NCI-H2107 treated with DMSO at 0.1 percent for 48 hours (cell line): ENCODE data around the gene FAM72A.
"Not testable (repeated sequence)": the region's sequence is repeated elsewhere in the genome, so short reads cannot be mapped to it uniquely, and the experiment has no call there.

ENCODE experiments used
- DNase-seq: peaks from one replicate; lab custom pipeline; 2025; ENCODE audit not compliant: unreplicated experiment; lab: John Stamatoyannopoulos, UW

The FAM72A gene

GRCh38 chr1:206169794-206170193, 32.8 kb downstream of the FAM72A start:
- not testable (repeated sequence) for DNase-seq

GRCh38 chr1:206167350-206168029, 35.1 kb downstream of the FAM72A start:
- not testable (repeated sequence) for DNase-seq

- DNase-seq, result no peak
Measured at GRCh38 chr1:206145771-206146290, 56.8 kb downstream of the FAM72A start.

- peak; percentile 71 for DNase-seq
Measured at GRCh38 chr1:206144605-206145004, 58.0 kb downstream of the FAM72A start.

GRCh38 chr1:206143537-206144172, 59.0 kb downstream of the FAM72A start:
- DNase-seq, result peak; percentile 86

GRCh38 chr1:206142770-206143169, 59.9 kb downstream of the FAM72A start:
- no peak for DNase-seq

GRCh38 chr1:206142011-206142410, 60.6 kb downstream of the FAM72A start:
- no peak for DNase-seq

- peak; percentile 63 for DNase-seq
Measured at GRCh38 chr1:206136241-206136640, 66.4 kb downstream of the FAM72A start.
